ENCODE results near the gene ZNF701.
"Not testable (repeated sequence)": the region's sequence is repeated elsewhere in the genome, so short reads cannot be mapped to it uniquely, and the experiment has no call there.

The ZNF701 gene

GRCh38 chr19:52601025-52601973 lies 31.2 kb downstream of the ZNF701 start:
- peaks cover 7% of the 10 kb centered on the region for H3K4me1 ChIP-seq (ENCODE audit: control insufficient read depth, insufficient read depth, low read length, poor library complexity, severe bottlenecking)
- 1% methylated on average over 47 to 55 of the region's 62 CpGs for WGBS, 2 experiments (ENCODE audit: insufficient coverage in 2 of 2)
- peaks cover 36% of the 10 kb centered on the region for H3K36me3 ChIP-seq (ENCODE audit: control insufficient read depth, insufficient read depth, low read length)
- H3K4me3 ChIP-seq (ENCODE audit: extremely low read depth, insufficient read depth, low read length, poor library complexity, severe bottlenecking): peak overlapping the region; percentile 68
- peak overlapping the region; percentile 72 for H3K27ac ChIP-seq (ENCODE audit: low read depth, low read length, severe bottlenecking)
- peaks cover 2% of the 10 kb centered on the region for H3K9me3 ChIP-seq (ENCODE audit: control insufficient read depth, low read length)

DNA sequence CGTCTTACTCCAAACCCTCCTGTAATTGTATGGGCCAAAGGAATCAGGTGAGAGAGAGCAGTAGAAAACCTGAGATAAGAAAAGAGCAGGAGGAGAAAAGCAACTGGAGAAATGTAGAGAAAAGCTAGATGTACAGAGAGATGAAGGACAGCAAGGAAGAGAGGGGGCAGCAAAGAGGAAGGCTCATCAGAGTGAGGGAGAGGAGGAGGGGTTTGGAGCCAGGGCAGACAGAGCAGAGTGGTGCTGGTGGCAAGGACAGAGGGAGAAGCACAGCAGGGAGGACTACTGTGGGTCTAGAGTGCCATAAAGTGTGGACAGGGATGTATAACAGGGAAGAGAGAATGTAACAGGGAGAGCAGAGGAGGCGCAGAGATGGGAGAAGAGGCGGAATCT lies 31.9 kb downstream of the ZNF701 start:
- not testable (repeated sequence) for H3K27ac ChIP-seq (ENCODE audit: low read depth, low read length, severe bottlenecking)
- H3K4me3 ChIP-seq (ENCODE audit: extremely low read depth, insufficient read depth, low read length, poor library complexity, severe bottlenecking): peak overlapping the region; percentile 68
- peaks cover 29% of the 10 kb centered on the region for H3K36me3 ChIP-seq (ENCODE audit: control insufficient read depth, insufficient read depth, low read length)

DNA sequence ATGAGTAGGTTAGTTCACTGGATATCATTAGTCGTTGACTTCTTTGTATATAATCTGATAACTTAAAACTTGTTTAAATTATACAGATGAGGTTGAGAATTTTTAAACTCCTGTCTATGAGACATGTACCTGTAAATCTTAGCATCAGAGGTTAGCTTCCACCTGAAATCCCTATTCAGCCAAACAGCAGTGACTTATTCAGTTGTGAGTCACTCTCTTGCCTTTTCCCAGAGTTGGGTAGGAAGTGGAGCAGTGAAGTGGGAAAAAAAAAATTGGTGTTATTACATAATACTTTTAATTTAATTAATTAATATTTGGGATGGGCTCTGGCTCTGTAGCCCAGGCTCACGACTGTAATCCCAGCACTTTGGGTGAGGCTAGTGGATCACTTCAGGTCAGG lies 32.9 kb downstream of the ZNF701 start:
- peaks cover 23% of the 10 kb centered on the region for H3K36me3 ChIP-seq (ENCODE audit: control insufficient read depth, insufficient read depth, low read length)
- H3K9me3 ChIP-seq (ENCODE audit: control insufficient read depth, low read length): no peaks in the 10 kb centered on the region
- H3K27ac ChIP-seq (ENCODE audit: low read depth, low read length, severe bottlenecking): no peak overlapping the region
- no peak overlapping the region for H3K4me3 ChIP-seq (ENCODE audit: extremely low read depth, insufficient read depth, low read length, poor library complexity, severe bottlenecking)
- 100% methylated on average over 2 of the region's 2 CpGs; no CpG with 5 or more reads in 1 of the 2 experiments for WGBS, 2 experiments (ENCODE audit: insufficient coverage in 2 of 2)
- H3K4me1 ChIP-seq (ENCODE audit: control insufficient read depth, insufficient read depth, low read length, poor library complexity, severe bottlenecking): peaks cover 7% of the 10 kb centered on the region

More for the DNA sequence above, 31.9 kb downstream of the ZNF701 start:
- not testable (repeated sequence) for H3K4me1 ChIP-seq (ENCODE audit: control insufficient read depth, insufficient read depth, low read length, poor library complexity, severe bottlenecking); H3K9me3 ChIP-seq (ENCODE audit: control insufficient read depth, low read length)
- WGBS, 2 experiments (ENCODE audit: insufficient coverage in 2 of 2): 61 to 67% methylated on average over 3 of the region's 3 CpGs

DNA sequence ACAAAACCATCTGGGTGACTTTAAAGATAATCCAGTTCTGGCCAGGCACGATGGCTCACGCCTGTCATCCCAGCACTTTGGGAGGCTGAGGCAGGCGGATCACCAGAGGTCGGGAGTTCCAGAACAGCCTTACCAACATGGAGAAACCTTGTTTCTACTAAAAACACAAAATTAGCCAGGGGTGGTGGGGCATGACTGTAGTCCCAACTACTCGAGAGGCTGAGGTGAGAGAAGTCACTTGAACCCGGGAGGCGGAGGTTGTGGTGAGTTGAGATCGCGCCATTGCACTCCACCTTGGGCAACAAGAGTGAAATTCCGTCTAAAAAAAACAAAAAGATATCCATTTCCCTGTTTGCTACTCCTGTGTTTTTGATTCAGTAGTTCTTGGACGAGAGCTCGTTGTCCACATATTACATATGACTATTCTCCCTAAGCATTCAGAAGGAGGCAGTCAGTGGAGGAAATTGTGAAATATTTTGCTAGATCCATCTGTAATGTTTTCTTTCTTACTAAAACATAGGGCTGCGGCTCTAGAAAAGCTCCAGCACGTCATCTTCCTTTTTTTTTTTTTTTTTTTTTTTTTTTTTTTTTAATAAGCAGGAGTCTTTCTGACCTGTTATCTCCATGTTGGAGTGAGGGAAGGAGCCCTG lies 33.6 kb downstream of the ZNF701 start:
- Histone ChIP-seq H3K4me1 (ENCODE audit: control insufficient read depth, insufficient read depth, low read length, poor library complexity, severe bottlenecking) (peaks cover 7% of the 10 kb centered on the region), H3K36me3 (ENCODE audit: control insufficient read depth, insufficient read depth, low read length) (peaks cover 20% of the 10 kb centered on the region), H3K9me3 (ENCODE audit: control insufficient read depth, low read length) (no peaks in the 10 kb centered on the region), H3K4me3 (ENCODE audit: extremely low read depth, insufficient read depth, low read length, poor library complexity, severe bottlenecking) (no peak overlapping the region), H3K27ac (ENCODE audit: low read depth, low read length, severe bottlenecking) (no peak overlapping the region)
- WGBS, 2 experiments (ENCODE audit: insufficient coverage in 2 of 2): 91 to 98% methylated on average over 8 to 10 of the region's 14 CpGs

DNA sequence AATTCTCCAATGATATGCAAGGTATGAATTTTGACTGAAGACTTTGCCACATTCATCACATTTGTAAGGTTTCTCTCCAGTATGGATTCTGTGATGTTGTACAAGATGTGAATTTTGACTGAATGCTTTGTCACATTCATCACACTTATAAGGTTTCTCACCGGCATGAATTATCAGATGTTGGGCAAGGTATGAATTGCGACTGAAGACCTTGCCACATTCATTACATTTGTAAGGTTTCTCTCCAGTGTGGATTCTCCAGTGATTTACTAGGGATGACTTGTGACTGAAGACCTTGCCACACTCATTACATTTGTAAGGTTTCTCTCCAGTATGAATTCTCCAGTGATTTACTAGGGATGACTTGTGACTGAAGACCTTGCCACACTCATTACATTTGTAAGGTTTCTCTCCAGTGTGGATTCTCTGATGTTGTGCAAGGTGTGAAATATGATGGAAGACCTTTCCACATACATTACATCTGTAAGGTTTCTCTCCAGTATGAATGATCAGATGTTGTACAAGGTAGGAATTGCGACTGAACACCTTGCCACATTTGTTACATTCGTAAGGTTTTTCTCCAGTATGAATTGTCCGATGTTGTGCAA lies 43.3 kb downstream of the ZNF701 start:
- peaks cover 27% of the 10 kb centered on the region for H3K9me3 ChIP-seq (ENCODE audit: control insufficient read depth, low read length)
- H3K36me3 ChIP-seq (ENCODE audit: control insufficient read depth, insufficient read depth, low read length): peaks cover 85% of the 10 kb centered on the region

GRCh38 chr19:52621376-52621775 lies 51.3 kb downstream of the ZNF701 start:
- no peak overlapping the region for H3K27ac ChIP-seq (ENCODE audit: low read depth, low read length, severe bottlenecking)
- 92 to 97% methylated on average over 3 of the region's 3 CpGs for WGBS, 2 experiments (ENCODE audit: insufficient coverage in 2 of 2)
- H3K9me3 ChIP-seq (ENCODE audit: control insufficient read depth, low read length): no peaks in the 10 kb centered on the region
- H3K4me1 ChIP-seq (ENCODE audit: control insufficient read depth, insufficient read depth, low read length, poor library complexity, severe bottlenecking): no peaks in the 10 kb centered on the region
- H3K36me3 ChIP-seq (ENCODE audit: control insufficient read depth, insufficient read depth, low read length): peaks cover 97% of the 10 kb centered on the region
- H3K4me3 ChIP-seq (ENCODE audit: extremely low read depth, insufficient read depth, low read length, poor library complexity, severe bottlenecking): no peak overlapping the region

More for the DNA sequence above, 43.3 kb downstream of the ZNF701 start:
- H3K4me1 ChIP-seq (ENCODE audit: control insufficient read depth, insufficient read depth, low read length, poor library complexity, severe bottlenecking): no peaks in the 10 kb centered on the region
- no peak overlapping the region for H3K4me3 ChIP-seq (ENCODE audit: extremely low read depth, insufficient read depth, low read length, poor library complexity, severe bottlenecking)
- no CpG with 5 or more reads among the region's 5 CpGs for WGBS, 2 experiments (ENCODE audit: insufficient coverage in 2 of 2)
- H3K27ac ChIP-seq (ENCODE audit: low read depth, low read length, severe bottlenecking): no peak overlapping the region

DNA sequence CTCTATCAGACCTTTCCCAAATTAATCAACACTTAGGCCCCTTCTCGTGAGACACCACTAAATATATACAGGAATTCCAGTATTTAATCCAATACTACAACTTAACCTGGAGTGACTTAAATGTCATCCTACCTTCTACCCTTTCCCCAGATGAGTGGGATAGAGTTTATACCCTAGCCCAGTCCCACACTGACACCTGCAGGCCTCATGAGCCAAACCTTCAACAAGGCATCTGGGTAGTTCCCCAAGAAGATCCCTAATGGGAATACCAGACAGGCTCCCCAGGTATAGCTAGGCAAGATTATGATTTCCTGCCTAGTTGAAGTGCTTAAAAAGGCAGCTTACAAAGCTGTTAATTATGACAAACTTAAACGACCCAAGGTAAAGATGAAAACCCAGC lies 52.2 kb downstream of the ZNF701 start:
- Histone ChIP-seq H3K9me3 (ENCODE audit: control insufficient read depth, low read length) (no peaks in the 10 kb centered on the region), H3K36me3 (ENCODE audit: control insufficient read depth, insufficient read depth, low read length) (peaks cover 97% of the 10 kb centered on the region), H3K4me1 (ENCODE audit: control insufficient read depth, insufficient read depth, low read length, poor library complexity, severe bottlenecking) (no peaks in the 10 kb centered on the region), H3K27ac (ENCODE audit: low read depth, low read length, severe bottlenecking) (no peak overlapping the region), H3K4me3 (ENCODE audit: extremely low read depth, insufficient read depth, low read length, poor library complexity, severe bottlenecking) (no peak overlapping the region)
- WGBS, 2 experiments (ENCODE audit: insufficient coverage in 2 of 2): 75 to 85% methylated on average over 2 of the region's 2 CpGs

- H3K4me3 ChIP-seq (ENCODE audit: extremely low read depth, insufficient read depth, low read length, poor library complexity, severe bottlenecking): no peak overlapping the region
- H3K4me1 ChIP-seq (ENCODE audit: control insufficient read depth, insufficient read depth, low read length, poor library complexity, severe bottlenecking): no peaks in the 10 kb centered on the region
- peaks cover 67% of the 10 kb centered on the region for H3K36me3 ChIP-seq (ENCODE audit: control insufficient read depth, insufficient read depth, low read length)
- no peak overlapping the region for H3K27ac ChIP-seq (ENCODE audit: low read depth, low read length, severe bottlenecking)
- WGBS, 2 experiments (ENCODE audit: insufficient coverage in 2 of 2): 88 to 96% methylated on average over 4 to 5 of the region's 5 CpGs
- H3K9me3 ChIP-seq (ENCODE audit: control insufficient read depth, low read length): no peaks in the 10 kb centered on the region
Measured at GRCh38 chr19:52626915-52627314, 56.8 kb downstream of the ZNF701 start.

- H3K9me3 ChIP-seq (ENCODE audit: control insufficient read depth, low read length); H3K27ac ChIP-seq (ENCODE audit: low read depth, low read length, severe bottlenecking); H3K4me1 ChIP-seq (ENCODE audit: control insufficient read depth, insufficient read depth, low read length, poor library complexity, severe bottlenecking); H3K4me3 ChIP-seq (ENCODE audit: extremely low read depth, insufficient read depth, low read length, poor library complexity, severe bottlenecking): not testable (repeated sequence)
- H3K36me3 ChIP-seq (ENCODE audit: control insufficient read depth, insufficient read depth, low read length): peaks cover 61% of the 10 kb centered on the region
- WGBS, 2 experiments (ENCODE audit: insufficient coverage in 2 of 2): 100% methylated on average over 1 to 3 of the region's 3 CpGs
Measured at GRCh38 chr19:52627441-52627840, 57.4 kb downstream of the ZNF701 start.

DNA sequence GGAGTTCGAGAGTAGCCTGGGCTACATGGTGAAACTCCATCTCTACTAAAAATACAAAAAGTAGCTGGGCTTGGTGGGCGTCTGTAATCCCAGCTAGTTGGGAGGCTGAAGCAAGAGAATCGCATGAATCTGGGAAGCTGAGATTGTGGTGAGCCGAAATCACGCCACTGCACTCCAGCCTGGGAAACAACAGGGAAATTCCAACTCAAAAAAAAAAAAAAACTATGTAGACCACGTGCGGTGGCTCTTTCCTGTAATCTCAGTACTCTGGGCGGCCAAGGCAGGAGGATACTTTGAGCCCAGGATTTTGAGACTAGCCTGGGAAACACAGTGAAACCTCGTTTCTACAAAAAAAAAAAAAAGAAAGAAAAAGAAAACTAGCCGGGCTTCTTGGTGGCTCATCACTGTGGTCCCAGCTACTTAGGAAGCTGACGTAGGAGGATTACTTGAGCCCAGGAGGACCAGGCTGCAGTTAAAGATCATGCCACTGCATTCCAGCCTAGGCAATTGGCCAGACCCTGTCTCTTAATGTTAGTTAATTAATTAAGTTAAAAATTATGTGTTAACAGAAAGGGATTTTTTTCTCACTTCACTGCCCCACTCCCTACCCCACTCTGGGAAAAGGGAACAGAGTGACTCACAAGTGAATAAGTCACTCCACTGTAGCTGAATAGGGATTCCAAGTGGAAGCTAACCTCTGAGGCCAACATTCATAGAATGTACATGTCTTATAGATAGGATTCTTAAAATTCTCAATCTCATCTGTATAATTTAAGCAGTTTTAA lies 65.9 kb downstream of the ZNF701 start:
- peaks cover 24% of the 10 kb centered on the region for H3K36me3 ChIP-seq (ENCODE audit: control insufficient read depth, insufficient read depth, low read length)
- no peak overlapping the region for H3K27ac ChIP-seq (ENCODE audit: low read depth, low read length, severe bottlenecking)
- H3K4me1 ChIP-seq (ENCODE audit: control insufficient read depth, insufficient read depth, low read length, poor library complexity, severe bottlenecking): peaks cover 3% of the 10 kb centered on the region
- no peak overlapping the region for H3K4me3 ChIP-seq (ENCODE audit: extremely low read depth, insufficient read depth, low read length, poor library complexity, severe bottlenecking)
- no peaks in the 10 kb centered on the region for H3K9me3 ChIP-seq (ENCODE audit: control insufficient read depth, low read length)
- 87 to 95% methylated on average over 8 to 10 of the region's 11 CpGs for WGBS, 2 experiments (ENCODE audit: insufficient coverage in 2 of 2)

Data from mesodermal cell (in vitro differentiated cells).